NCI-H2227 treated with DMSO at 0.1 percent for 48 hours (cell line): ENCODE measurements around the gene C6orf47.

Source experiments
- DNase-seq: peaks from one replicate; lab custom pipeline; 2025; lab: John Stamatoyannopoulos, UW

The C6orf47 gene

GRCh38 chr6:31636698-31637596 lies 23.6 kb downstream of the C6orf47 start:
- no peak for DNase-seq

- DNase-seq, result no peak
These were observed 25.5 kb downstream of the C6orf47 start for GRCh38 chr6:31634969-31635575.

- DNase-seq, result no peak
These were observed 26.4 kb downstream of the C6orf47 start for GRCh38 chr6:31634131-31634530.

GRCh38 chr6:31633447-31633846 lies 27.1 kb downstream of the C6orf47 start:
- no peak for DNase-seq

GRCh38 chr6:31632279-31632946 lies 28.2 kb downstream of the C6orf47 start:
- no peak for DNase-seq

GRCh38 chr6:31631681-31632278 lies 28.8 kb downstream of the C6orf47 start:
- DNase-seq, result no peak

GRCh38 chr6:31631209-31631608 lies 29.4 kb downstream of the C6orf47 start:
- DNase-seq, result no peak

GRCh38 chr6:31630177-31630934 lies 30.2 kb downstream of the C6orf47 start:
- DNase-seq, result no peak

- DNase-seq, result no peak
These were observed 31.6 kb downstream of the C6orf47 start for GRCh38 chr6:31629014-31629413.

- no peak for DNase-seq
These were observed 32.8 kb downstream of the C6orf47 start for GRCh38 chr6:31627690-31628287.

- no peak for DNase-seq
These were observed 33.6 kb downstream of the C6orf47 start for GRCh38 chr6:31626952-31627351.

- no peak for DNase-seq
These were observed 36.5 kb downstream of the C6orf47 start for GRCh38 chr6:31624070-31624469.

GRCh38 chr6:31622684-31623091 lies 37.9 kb downstream of the C6orf47 start:
- DNase-seq, result no peak

GRCh38 chr6:31621991-31622390 lies 38.6 kb downstream of the C6orf47 start:
- DNase-seq, result no peak

- no peak for DNase-seq
These were observed 39.1 kb downstream of the C6orf47 start for GRCh38 chr6:31621320-31621939.

GRCh38 chr6:31620586-31621319 lies 39.8 kb downstream of the C6orf47 start, which contains the start of gene PRRC2A:
Gene PRRC2A (plus strand): TSS chr6:31620715. CDS start chr6:31622790, 2,075 bp downstream.
- peak; percentile 81 for DNase-seq

- peak; percentile 99 for DNase-seq
These were observed 40.6 kb downstream of the C6orf47 start for GRCh38 chr6:31619805-31620585.

- no peak for DNase-seq
These were observed 43.6 kb downstream of the C6orf47 start for GRCh38 chr6:31617010-31617409.

GRCh38 chr6:31615748-31616147 lies 44.8 kb downstream of the C6orf47 start:
- no peak for DNase-seq
